Nephron progenitor cell (in vitro differentiated cells): Measurements from ENCODE around the gene PKD1L1.

Source experiments
- DNase-seq: peaks from one replicate; pipeline ENCODE4 v3.0.0; 2021
- H3K27ac Mint-ChIP-seq: 2 replicates; pipeline ENCODE4 v1.8.0; 2021; ENCODE audit warnings: mild to moderate bottlenecking, moderate library complexity, mixed read lengths
- H3K27me3 Mint-ChIP-seq: 2 replicates; pipeline ENCODE4 v1.8.0; 2021; ENCODE audit warnings: mild to moderate bottlenecking, low read depth, mixed read lengths; ENCODE audit not compliant: poor library complexity
- H3K36me3 Mint-ChIP-seq: 2 replicates; pipeline ENCODE4 v1.8.0; 2021; ENCODE audit warnings: low read depth, mixed read lengths
- H3K4me1 Mint-ChIP-seq: 2 replicates; pipeline ENCODE4 v1.8.0; 2021; ENCODE audit warnings: mixed read lengths
- H3K4me3 Mint-ChIP-seq: 2 replicates; pipeline ENCODE4 v1.8.0; 2021; ENCODE audit warnings: mild to moderate bottlenecking, moderate library complexity, mixed read lengths
- H3K9me3 Mint-ChIP-seq: 2 replicates; pipeline ENCODE4 v1.8.0; 2021; ENCODE audit warnings: mild to moderate bottlenecking, moderate library complexity, mixed read lengths
- CTCF ChIP-seq: fragments of 200-600 bp; sonication (generic); IDR thresholded peaks from 2 replicates; pipeline ENCODE4 v1.5.0; 2021; ENCODE audit warnings: antibody characterized with exemption

The PKD1L1 gene

GRCh38 chr7:47882635-47883034 lies 65.6 kb downstream of the PKD1L1 start:
- TF ChIP-seq CTCF: no peak
- DNase-seq: no peak
- Mint-ChIP-seq H3K27ac (no peak overlapping the region), H3K9me3 (no peaks in the 10 kb centered on the region), H3K27me3 (peaks cover 12% of the 10 kb centered on the region), H3K4me1 (peaks cover 30% of the 10 kb centered on the region), H3K4me3 (no peak overlapping the region), H3K36me3 (no peaks in the 10 kb centered on the region)

DNA sequence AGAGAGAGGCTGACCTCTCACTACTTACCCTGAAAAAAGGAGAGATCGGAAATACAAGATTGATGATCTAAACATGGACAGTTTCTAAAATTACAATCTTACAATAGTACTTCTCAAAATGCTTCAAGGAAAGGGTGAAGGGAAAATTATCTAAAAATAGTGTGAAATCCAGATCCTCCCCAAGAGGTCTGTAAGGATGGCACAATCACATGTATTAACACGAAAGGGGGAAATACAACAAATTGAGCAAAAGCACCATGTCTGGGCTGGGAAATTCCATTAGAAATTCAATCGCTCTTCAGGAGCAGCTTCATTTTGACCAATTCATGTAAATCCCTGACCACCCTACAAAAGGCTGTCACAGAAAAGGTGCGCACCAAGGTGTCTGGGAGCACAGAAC lies 67.0 kb downstream of the PKD1L1 start:
- Mint-ChIP-seq H3K4me1 (peaks cover 17% of the 10 kb centered on the region), H3K4me3 (no peak overlapping the region), H3K36me3 (no peaks in the 10 kb centered on the region), H3K27ac (no peak overlapping the region), H3K9me3 (no peaks in the 10 kb centered on the region), H3K27me3 (peaks cover 9% of the 10 kb centered on the region)
- TF ChIP-seq CTCF: no peak
- DNase-seq: no peak

GRCh38 chr7:47878662-47879061 lies 69.6 kb downstream of the PKD1L1 start:
- Mint-ChIP-seq H3K36me3 (no peaks in the 10 kb centered on the region), H3K4me1 (peaks cover 13% of the 10 kb centered on the region), H3K4me3 (no peak overlapping the region), H3K9me3 (no peaks in the 10 kb centered on the region), H3K27ac (no peak overlapping the region), H3K27me3 (peaks cover 17% of the 10 kb centered on the region)
- DNase-seq: no peak
- no peak for TF ChIP-seq CTCF

GRCh38 chr7:47877336-47877735 lies 70.9 kb downstream of the PKD1L1 start:
- Mint-ChIP-seq H3K4me3 (no peak overlapping the region), H3K9me3 (no peaks in the 10 kb centered on the region), H3K27me3 (peaks cover 21% of the 10 kb centered on the region), H3K36me3 (no peaks in the 10 kb centered on the region), H3K4me1 (peaks cover 16% of the 10 kb centered on the region), H3K27ac (no peak overlapping the region)
- TF ChIP-seq CTCF: no peak
- no peak for DNase-seq

- Mint-ChIP-seq H3K9me3 (no peaks in the 10 kb centered on the region), H3K27ac (no peak overlapping the region), H3K27me3 (peaks cover 15% of the 10 kb centered on the region), H3K4me3 (no peak overlapping the region), H3K36me3 (no peaks in the 10 kb centered on the region), H3K4me1 (peaks cover 16% of the 10 kb centered on the region)
- DNase-seq: no peak
- no peak for TF ChIP-seq CTCF
These were observed 72.1 kb downstream of the PKD1L1 start for GRCh38 chr7:47875998-47876744.

DNA sequence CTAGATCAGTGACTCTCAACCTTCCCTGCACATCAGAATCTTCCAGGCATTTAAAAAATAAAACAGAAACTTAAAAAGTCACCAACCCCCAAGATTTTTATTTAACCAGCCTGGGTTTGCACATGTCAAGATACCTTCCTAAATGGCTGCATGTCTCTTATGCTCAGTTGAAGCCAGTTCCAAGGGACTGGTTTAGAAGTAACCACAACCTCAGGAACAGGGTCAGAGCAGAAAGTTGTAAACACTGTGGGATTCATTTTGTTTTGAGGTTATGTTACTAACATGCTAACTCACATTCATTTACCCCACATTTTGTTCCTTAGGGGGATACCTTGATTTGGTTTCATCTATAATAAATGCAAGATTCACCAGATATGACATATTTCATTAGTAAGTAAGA lies 72.9 kb downstream of the PKD1L1 start:
- Mint-ChIP-seq H3K4me1 (peaks cover 16% of the 10 kb centered on the region), H3K9me3 (no peaks in the 10 kb centered on the region), H3K27ac (no peak overlapping the region), H3K4me3 (no peak overlapping the region), H3K36me3 (no peaks in the 10 kb centered on the region), H3K27me3 (peaks cover 16% of the 10 kb centered on the region)
- DNase-seq: no peak
- TF ChIP-seq CTCF: no peak
